HepG2 (cell line): ENCODE measurements around the gene INHA. TPM values are rescaled to one million over a fixed set of nuclear protein-coding genes. Genes with fewer than 3 reads are reported as not detected.
A peak's percentile ranks its signal among the peaks of the same experiment; 100 is the strongest.

Experiments used
- ATAC-seq: fragments of 200-7000 bp; cut with Tn5 transposase; 3 replicates; pipeline ENCODE4 v1.9.1; 2020; ENCODE audit warnings: mild to moderate bottlenecking, moderate library complexity
- BruUV-seq: library from RNA; stranded (reverse); fragments of 400-500 nt; replicated peaks from 2 replicates; lab custom pipeline; 2021; lab: Mats Ljungman, UMichigan
- CTCF ChIA-PET: fragments of 300-600 bp; formaldehyde crosslinking; extraction: SDS; loops from one replicate; lab custom pipeline; 2021; ENCODE audit warnings: low total read pairs, inconsistent platforms, low intra/inter-chr PET ratio; lab: Yijun Ruan, JAX
- POLR2A ChIA-PET: fragments of 350-600 bp; sonication (Branson Sonifier 250); formaldehyde crosslinking; loops from one replicate; lab custom pipeline; 2020; ENCODE audit warnings: antibody characterized with exemption, inconsistent platforms; lab: Yijun Ruan, JAX
- DNase-seq: peaks from one replicate; pipeline ENCODE4 v3.0.0-alpha.2; 2015; ENCODE audit warnings: low spot score
- FAIRE-seq: peaks from 3 replicates; lab custom pipeline; 2011; peaks lifted over from hg19 to GRCh38; lab: Jason Lieb, UNC
- H2AFZ ChIP-seq: one replicate; pipeline ENCODE4 v1.6.1; 2011; ENCODE audit warnings: low read length, inconsistent platforms
- H3K27ac ChIP-seq: fragments of 300-600 bp; 3 replicates; pipeline ENCODE4 v1.8.0; 2011; ENCODE audit warnings: mixed run types, mild to moderate bottlenecking, mixed read lengths, low read length, inconsistent platforms; ENCODE audit not compliant: insufficient read depth; ENCODE audit errors: extremely low read length
- H3K27me3 ChIP-seq, 2 experiments: fragments of 200-600 bp in 1 of 2; 2 replicates in 1 of 2; 3 replicates in 1 of 2; pipeline versions ENCODE4 v1.6.0 to v1.8.0; 2011; ENCODE audit warnings: low read length in 2 of 2, mild to moderate bottlenecking in 2 of 2, moderate library complexity in 2 of 2, inconsistent platforms in 1 of 2; ENCODE audit not compliant: insufficient read depth in 2 of 2, control insufficient read depth in 1 of 2
- H3K36me3 ChIP-seq, 2 experiments: fragments of 200-600 bp in 1 of 2; replicated peaks in 1 of 2; 2 replicates in 1 of 2; 3 replicates in 1 of 2; pipeline versions ENCODE4 v1.5.1 to v1.8.0; 2011; ENCODE audit warnings: low read length in 2 of 2, inconsistent platforms in 1 of 2; ENCODE audit not compliant: insufficient read depth in 2 of 2, control insufficient read depth in 1 of 2
- H3K4me1 ChIP-seq: 2 replicates; pipeline ENCODE4 v1.5.1; 2012; ENCODE audit warnings: low read length, inconsistent platforms; ENCODE audit not compliant: insufficient read depth
- H3K4me2 ChIP-seq: 2 replicates; pipeline ENCODE4 v1.6.0; 2011; ENCODE audit warnings: low read depth, low read length, inconsistent platforms
- H3K4me3 ChIP-seq, 3 experiments: fragments of 200-600 bp in 1 of 3; sonication (generic), shearing (Covaris generic) in 1 of 3; replicated peaks in 1 of 3; 2 replicates each; pipeline ENCODE4 v1.5.1; 2011 to 2016; ENCODE audit warnings: low read length in 3 of 3, inconsistent platforms in 2 of 3, low read depth in 2 of 3, mild to moderate bottlenecking in 2 of 3, control low read depth in 1 of 3, mixed read lengths in 1 of 3; ENCODE audit not compliant: insufficient read depth in 1 of 3
- H3K79me2 ChIP-seq: one replicate; pipeline ENCODE4 v1.6.1; 2011; ENCODE audit warnings: low read length, inconsistent platforms; ENCODE audit not compliant: insufficient read depth
- H3K9ac ChIP-seq: 2 replicates; pipeline ENCODE4 v1.6.0; 2011; ENCODE audit warnings: mild to moderate bottlenecking, low read depth, low read length, inconsistent platforms; ENCODE audit not compliant: insufficient read depth
- H3K9me3 ChIP-seq: 2 replicates; pipeline ENCODE4 v1.5.1; 2012; ENCODE audit warnings: mild to moderate bottlenecking, low read length
- H4K20me1 ChIP-seq: 2 replicates; pipeline ENCODE4 v1.6.0; 2011; ENCODE audit warnings: inconsistent platforms, mild to moderate bottlenecking, low read length, moderate library complexity; ENCODE audit not compliant: insufficient read depth
- ARHGAP35 ChIP-seq: sonication (generic); formaldehyde crosslinking; IDR thresholded peaks from 2 replicates; pipeline ENCODE4 v1.9.0; 2022; ENCODE audit warnings: mild to moderate bottlenecking, inconsistent platforms, moderate library complexity, missing genetic modification reagents, borderline replicate concordance
- ARID5B ChIP-seq: IDR thresholded peaks from 2 replicates; pipeline ENCODE4 v1.4.0; 2020; ENCODE audit warnings: mild to moderate bottlenecking, missing genetic modification reagents
- CREB1 ChIP-seq, 2 experiments: fragments of 450-650 bp in 1 of 2; IDR thresholded peaks; 2 replicates each; pipeline ENCODE4 v1.6.1; 2016 to 2017; ENCODE audit warnings: control low read depth in 1 of 2, mild to moderate bottlenecking in 1 of 2, missing compliant biosample characterization in 1 of 2, missing genetic modification characterization in 1 of 2
- FOXM1 ChIP-seq: sonication (generic); formaldehyde crosslinking; IDR thresholded peaks from 2 replicates; pipeline ENCODE4 v1.5.0; 2020; ENCODE audit warnings: missing genetic modification reagents
- GABPB1 ChIP-seq: IDR thresholded peaks from 2 replicates; pipeline ENCODE4 v1.6.1; 2016; ENCODE audit warnings: mild to moderate bottlenecking, missing genetic modification reagents, moderate library complexity, missing compliant biosample characterization
- MEIS1 ChIP-seq: sonication (generic); formaldehyde crosslinking; IDR thresholded peaks from 2 replicates; pipeline ENCODE4 v1.9.0; 2021; ENCODE audit warnings: mild to moderate bottlenecking, missing genetic modification reagents, moderate library complexity, borderline replicate concordance
- MLX ChIP-seq: IDR thresholded peaks from 2 replicates; pipeline ENCODE4 v1.6.1; 2016
- MXD4 ChIP-seq: IDR thresholded peaks from 2 replicates; pipeline ENCODE4 v1.6.1; 2016; ENCODE audit warnings: mild to moderate bottlenecking, missing biosample characterization, missing genetic modification reagents
- PHF8 ChIP-seq: sonication (generic); formaldehyde crosslinking; IDR thresholded peaks from 2 replicates; pipeline ENCODE4 v1.5.0; 2020; ENCODE audit warnings: missing genetic modification reagents
- POLR2A ChIP-seq, 2 experiments: IDR thresholded peaks; 2 replicates each; pipeline ENCODE4 v1.6.1; 2011; ENCODE audit warnings: low read depth in 2 of 2, low read length in 2 of 2, mild to moderate bottlenecking in 1 of 2, moderate library complexity in 1 of 2; ENCODE audit not compliant: insufficient read depth in 1 of 2
- POLR2G ChIP-seq: fragments of 200-400 bp; formaldehyde crosslinking; IDR thresholded peaks from 2 replicates; pipeline ENCODE4 v1.6.1; 2018; ENCODE audit warnings: mild to moderate bottlenecking, low read depth, low read length, moderate library complexity
- RBFOX2 ChIP-seq: fragments of 200-400 bp; formaldehyde crosslinking; IDR thresholded peaks from 2 replicates; pipeline ENCODE4 v1.6.1; 2017; ENCODE audit warnings: low read depth, mild to moderate bottlenecking, low read length
- RBM22 ChIP-seq: fragments of 200-400 bp; formaldehyde crosslinking; optimal IDR thresholded peaks from 2 replicates; pipeline ENCODE3; 2017; ENCODE audit warnings: mild to moderate bottlenecking, low read length, moderate library complexity
- SP140L ChIP-seq: sonication (generic); formaldehyde crosslinking; IDR thresholded peaks from 2 replicates; pipeline ENCODE4 v1.4.0; 2020; ENCODE audit warnings: missing genetic modification reagents, borderline replicate concordance
- SP5 ChIP-seq: IDR thresholded peaks from 2 replicates; pipeline ENCODE4 v1.6.1; 2016; ENCODE audit warnings: low read depth, borderline replicate concordance
- YEATS2 ChIP-seq: sonication (generic); formaldehyde crosslinking; IDR thresholded peaks from 2 replicates; pipeline ENCODE4 v1.4.0; 2020; ENCODE audit warnings: missing genetic modification reagents, borderline replicate concordance
- ZNF260 ChIP-seq: sonication (generic); formaldehyde crosslinking; IDR thresholded peaks from 2 replicates; pipeline ENCODE4 v1.4.0; 2020; ENCODE audit warnings: missing genetic modification reagents, low read depth, mild to moderate bottlenecking, borderline replicate concordance
- ZNF331 ChIP-seq: sonication (generic); formaldehyde crosslinking; IDR thresholded peaks from 2 replicates; pipeline ENCODE4 v1.4.0; 2020; ENCODE audit warnings: missing genetic modification reagents
- ZNF446 ChIP-seq: sonication (generic); formaldehyde crosslinking; IDR thresholded peaks from 2 replicates; pipeline ENCODE4 v1.5.0; 2020; ENCODE audit warnings: mild to moderate bottlenecking, missing genetic modification reagents
- ZSCAN22 ChIP-seq: sonication (generic); formaldehyde crosslinking; IDR thresholded peaks from 2 replicates; pipeline ENCODE4 v1.4.0; 2020; ENCODE audit warnings: mild to moderate bottlenecking, missing genetic modification reagents
- WGBS: methylation state at CpG from one replicate; pipeline ENCODE4 v1.1.6; 2017; ENCODE audit warnings: low lambda C conversion rate; 5-methylcytosine and 5-hydroxymethylcytosine counted together
- in situ Hi-C: cut with HindIII; loops from 2 replicates; pipeline ENCODE4 v1.10.0; 2017; ENCODE audit warnings: low pct_unique_long_range_greater_than_20kb; ENCODE audit not compliant: extremely low pct_ligation_motif_present
- intact Hi-C: fragments of 100-400 bp; cut with micrococcal nuclease; formaldehyde crosslinking; loops from one replicate; pipeline ENCODE4 v1.10.0; 2022; ENCODE audit not compliant: unreplicated experiment
- polyA plus RNA-seq, 8 experiments: library from polyadenylated mRNA; depleted of rRNA in 3 of 8; stranded (reverse) in 7 of 8; unstranded in 1 of 8; fragments of >200 nt; fragmentation: Illumina TruSeq in 4 of 8; extraction: Trizol in 4 of 8; gene quantifications; 2 replicates each; pipeline versions ENCODE4 v1.2.1 to v1.2.3, GENCODE V29; 2011 to 2016; ENCODE audit warnings: low read depth in 4 of 8, missing spikeins in 1 of 8, mixed read lengths in 1 of 8; ENCODE audit not compliant: insufficient read depth in 1 of 8
- total RNA-seq, 5 experiments: library from RNA; depleted of rRNA; stranded (reverse); fragments of >200 nt; fragmentation: Illumina TruSeq; extraction: Trizol; gene quantifications; 2 replicates each; pipeline ENCODE4 v1.2.3, GENCODE V29; 2016; ENCODE audit warnings: low read depth in 1 of 5

The INHA gene
- total and polyA plus RNA-seq, 2 of the 13 experiments (the other 11 are each of a cell fraction or from before 2014, with no cell fraction given) = 4.1 to 15.2 TPM

- no TSS peak for BruUV-seq
- ChIA-PET CTCF (no interaction called here), POLR2A (interaction anchor here (1.6 to 4.2 kb wide), 4 partner anchors 8 to 33 kb away, joined by 6 to 45 read pairs (median 24); partner anchors contain the start of genes CHPF, INHA, OBSL1 and STK11IP)
- FAIRE-seq (no peak), DNase-seq (no peak), ATAC-seq (no peak)
- no peaks in the 10 kb centered on the region for H3K9me3 ChIP-seq
- H3K79me2 ChIP-seq = no peaks in the 10 kb centered on the region
- H3K9ac ChIP-seq = no peak overlapping the region
- 98% methylated on average over 19 of the region's 20 CpGs for WGBS
- no peaks in the 10 kb centered on the region for H3K27me3 ChIP-seq
- H4K20me1 ChIP-seq = no peaks in the 10 kb centered on the region
- H3K36me3 ChIP-seq = peaks cover 20 to 39% of the 10 kb centered on the region in 2 experiments; a peak in 4 of 5 replicates
- intact Hi-C loops = loop anchor here (5.0 kb wide), 1 partner anchor 34 kb away; the partner anchor contains the start of gene STK11IP
- no peak overlapping the region for H3K4me2 ChIP-seq
- no peak overlapping the region for H2AFZ ChIP-seq
- H3K27ac ChIP-seq = no peak overlapping the region
- in situ Hi-C loops = loop anchor here (5.0 kb wide), 1 partner anchor 34 kb away; the partner anchor contains the start of gene STK11IP
- peaks cover 46% of the 10 kb centered on the region for H3K4me1 ChIP-seq
- H3K4me3 ChIP-seq = no peak overlapping the region
- TF ChIP-seq ZNF331 (no peak), PHF8 (CRISPR knock-in tag) (no peak), POLR2A (IDR thresholded peaks at IDR 0.05; ENCODE audit: insufficient read depth in 1 of 2, low read depth in 2 of 2, low read length in 2 of 2) (0 out of 4 replicates have a peak, but pooled peaks of 1 of the 2 experiments have one; percentile 20), CREB1 (IDR thresholded peaks at IDR 0.05) (no peak), CREB1 (CRISPR knock-in tag; IDR thresholded peaks at IDR 0.05) (no peak), POLR2G (peak; percentile 12; the same call in 1 of the 2 replicates), ZNF446 (CRISPR knock-in tag) (0 out of 2 replicates have a peak, but pooled peaks have one; percentile 42), YEATS2 (CRISPR knock-in tag) (no peak), ARID5B (CRISPR knock-in tag) (no peak), ZNF260 (CRISPR knock-in tag) (no peak), MEIS1 (CRISPR knock-in tag) (no peak), RBFOX2 (peak; percentile 60), MXD4 (CRISPR knock-in tag) (no peak), RBM22 (peak; percentile 78), GABPB1 (CRISPR knock-in tag) (no peak), ARHGAP35 (CRISPR knock-in tag) (no peak), MLX (CRISPR knock-in tag) (no peak), ZSCAN22 (CRISPR knock-in tag) (no peak), SP140L (CRISPR knock-in tag) (no peak), FOXM1 (no peak), SP5 (CRISPR knock-in tag) (no peak)
Measured at GRCh38 chr2:219563271-219563928, 8.7 kb upstream of the INHA start.
